OCI-LY7 (cell line): ENCODE results near the gene CNOT4.

Experiments
- CTCF ChIP-seq: fragments of 200-600 bp; sonication (generic); conservative IDR thresholded peaks from 2 replicates; pipeline ENCODE4 v1.5.1; 2014; ENCODE audit warnings: mild to moderate bottlenecking, antibody characterized with exemption, low read length, moderate library complexity, mixed read lengths
- EZH2phosphoT487 ChIP-seq: fragments of 200-600 bp; sonication (generic); IDR thresholded peaks from 2 replicates; pipeline ENCODE4 v1.6.1; 2018; ENCODE audit warnings: low read depth, borderline replicate concordance, mild to moderate bottlenecking, mixed run types, antibody characterized with exemption, low read length, moderate library complexity, mixed read lengths

GRCh38 chr7:135499818-135500217, 10.1 kb downstream of the CNOT4 start:
- TF ChIP-seq CTCF (no peak), EZH2phosphoT487 (no peak)
